ENCODE data around the gene TRAK1.

TRAK1 gene

DNA sequence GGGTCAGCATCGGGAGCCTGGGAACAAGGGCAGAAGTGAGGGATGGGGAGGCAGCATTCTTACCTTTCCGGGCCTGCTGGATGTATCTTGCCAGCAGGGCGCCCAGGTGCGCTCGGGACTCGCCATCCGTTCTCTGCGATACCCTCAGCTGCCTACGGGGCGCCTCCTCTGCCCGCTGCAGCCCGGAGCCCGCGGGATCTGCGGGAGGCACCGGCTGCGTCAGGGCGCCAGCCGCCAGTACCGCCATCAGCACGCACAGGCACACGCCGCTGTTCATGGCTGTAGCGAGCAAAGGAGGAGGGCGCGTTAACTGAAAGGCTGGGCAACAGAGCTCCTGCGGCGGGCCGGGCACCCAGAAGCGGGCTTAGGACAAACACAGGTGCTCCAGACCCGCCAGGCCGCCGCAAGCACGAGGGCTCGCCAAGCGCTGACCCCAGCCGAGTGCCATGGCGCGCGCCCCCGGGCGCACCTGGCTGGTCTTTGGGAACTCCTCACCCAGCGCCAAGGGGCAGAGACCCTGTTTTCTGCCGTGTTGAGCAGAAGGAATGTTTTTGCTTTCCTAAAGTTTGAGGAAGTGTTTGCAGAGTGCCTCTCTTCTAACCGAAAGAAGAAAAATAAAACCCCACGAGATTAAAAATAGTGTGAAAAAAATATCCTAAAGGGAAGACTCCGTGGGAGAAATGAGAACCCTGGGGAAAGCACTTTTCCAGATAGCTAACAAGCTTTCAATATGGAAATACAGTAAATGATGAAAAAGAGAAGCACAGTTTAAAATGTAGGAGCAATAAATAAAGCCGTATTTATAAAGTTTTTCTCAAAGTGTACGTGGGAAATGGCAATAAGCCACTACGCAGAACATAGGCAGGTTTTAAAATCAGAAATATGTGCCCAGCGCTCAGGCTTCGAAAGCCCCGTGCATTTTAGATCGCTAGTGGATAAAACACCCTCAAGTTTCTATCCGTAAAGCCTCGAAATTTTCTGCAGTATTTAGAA, 172.5 kb downstream of the TRAK1 start:
- no peak for DNase-seq

DNA sequence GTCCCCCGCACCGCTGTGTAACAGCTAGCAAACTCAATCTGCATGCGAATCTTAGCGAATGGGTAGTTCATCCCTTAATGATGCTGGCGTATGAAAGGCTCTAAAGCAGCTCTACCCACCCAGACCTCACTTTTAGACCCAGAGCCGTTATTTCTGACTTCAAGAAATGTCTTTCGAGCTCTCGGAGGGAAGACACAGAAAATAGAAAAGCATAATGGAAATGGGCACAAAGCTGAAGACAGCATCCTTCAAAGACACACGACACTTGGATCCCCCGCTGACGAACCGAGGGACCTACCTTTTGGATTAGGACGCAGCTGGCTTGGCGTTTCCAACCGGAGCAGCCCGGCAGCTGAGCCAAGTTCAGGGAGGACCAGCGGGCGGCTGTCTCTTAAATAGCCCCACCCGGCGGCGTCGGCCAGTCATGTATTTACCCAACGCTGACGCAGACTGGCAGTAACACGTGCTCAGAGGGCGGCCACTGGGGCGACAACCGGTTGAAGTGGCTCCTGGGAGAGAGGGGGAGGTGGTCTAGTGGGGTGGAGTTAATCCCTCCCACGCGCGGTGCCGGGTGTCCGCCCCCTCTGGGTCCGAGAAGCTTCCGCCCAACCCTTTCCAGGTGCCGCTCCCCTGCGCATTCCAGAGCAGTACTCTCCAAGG, 173.4 kb downstream of the TRAK1 start:
- no peak for DNase-seq

DNA sequence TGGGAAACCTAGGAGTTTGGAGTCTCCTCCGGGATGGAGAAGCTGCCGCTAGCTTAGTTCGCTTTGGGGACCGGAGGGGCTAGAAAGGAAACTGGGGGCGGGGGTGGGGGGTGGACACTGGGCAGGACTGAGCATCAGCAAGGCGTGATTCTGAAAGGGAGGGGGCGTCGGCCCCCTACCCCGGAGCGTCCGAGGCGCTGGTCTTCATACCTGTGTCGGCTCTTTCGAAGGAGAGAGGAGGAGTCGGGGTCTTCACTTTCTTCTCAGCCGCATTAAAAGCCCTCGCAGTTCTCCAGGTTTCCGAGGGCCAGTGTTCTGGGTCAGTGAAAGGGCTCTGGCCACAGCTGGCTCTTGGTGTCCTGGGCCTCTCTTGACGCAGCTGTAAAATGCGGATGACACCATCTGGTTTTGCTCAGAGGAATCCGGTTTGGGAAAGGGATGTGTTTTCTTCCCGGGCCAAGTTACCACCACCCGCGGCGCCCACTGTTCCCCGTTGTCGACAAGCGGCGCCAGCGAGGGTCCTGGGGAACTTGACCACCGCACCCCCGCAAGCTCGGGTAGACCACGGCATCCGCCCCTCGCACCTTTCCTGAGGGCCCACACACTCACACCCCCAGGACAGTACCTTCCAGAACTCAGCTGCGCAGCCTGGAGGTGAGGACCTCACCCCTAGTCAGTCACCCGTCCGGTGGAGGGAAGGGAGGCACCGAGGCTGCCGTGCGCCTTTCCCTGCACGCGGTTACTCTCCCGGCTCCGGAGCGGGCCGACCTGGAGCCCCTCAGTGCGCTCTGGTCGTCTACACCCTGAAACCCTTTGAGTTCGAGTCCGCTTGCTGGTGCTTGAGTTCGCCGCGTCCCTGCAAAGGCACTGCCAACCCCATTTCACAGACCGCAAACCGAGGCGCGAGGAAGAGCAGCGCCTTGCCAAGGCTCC, 174.2 kb downstream of the TRAK1 start:
- no peak for DNase-seq

DNA sequence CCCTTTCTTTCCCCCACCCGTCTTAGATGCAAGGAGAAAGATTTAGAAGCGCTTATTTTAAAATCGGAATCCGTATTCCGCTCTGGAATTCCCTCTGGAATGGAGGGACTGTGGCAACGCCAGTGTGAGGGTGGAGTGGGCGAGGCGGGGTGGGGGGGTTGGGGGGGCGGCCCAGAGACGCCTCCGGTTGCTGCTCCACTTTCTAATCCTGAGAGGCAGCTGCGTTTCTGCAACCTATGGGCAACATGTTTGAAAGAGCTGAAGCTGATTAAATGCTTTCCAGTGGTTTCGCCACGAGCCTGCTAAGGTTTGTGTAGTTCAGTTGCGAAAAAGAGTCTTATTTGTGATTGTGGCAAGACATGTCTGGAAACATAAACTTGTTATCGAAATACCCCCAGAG, 174.9 kb downstream of the TRAK1 start, which contains the start of gene CCK:
TSS of gene CCK (minus strand) at position 101 of the 400 bp plus-strand sequence. CDS start 2,555 bp downstream, outside the sequence.
- DNase-seq = no peak

DNA sequence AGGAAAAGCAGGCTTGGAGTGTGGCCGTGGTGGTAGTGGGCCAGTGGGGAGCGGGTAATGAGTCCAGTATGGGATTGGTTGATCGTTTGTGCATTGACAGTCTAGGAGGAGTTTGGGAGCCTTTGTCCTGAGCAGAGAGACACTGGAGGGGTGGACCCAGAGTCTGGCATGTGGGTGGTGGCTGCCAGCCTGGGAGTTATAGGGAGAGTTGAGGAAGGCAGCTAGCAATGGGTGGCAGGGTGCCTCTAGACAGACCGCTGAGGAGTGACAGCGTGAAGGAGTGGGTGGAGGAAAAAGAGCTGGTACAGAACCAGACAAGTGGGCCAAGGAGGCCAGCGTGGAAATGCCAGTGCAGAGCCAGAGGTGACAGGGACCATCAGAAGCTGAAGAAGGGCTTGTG, 176.7 kb downstream of the TRAK1 start:
- DNase-seq = no peak

DNA sequence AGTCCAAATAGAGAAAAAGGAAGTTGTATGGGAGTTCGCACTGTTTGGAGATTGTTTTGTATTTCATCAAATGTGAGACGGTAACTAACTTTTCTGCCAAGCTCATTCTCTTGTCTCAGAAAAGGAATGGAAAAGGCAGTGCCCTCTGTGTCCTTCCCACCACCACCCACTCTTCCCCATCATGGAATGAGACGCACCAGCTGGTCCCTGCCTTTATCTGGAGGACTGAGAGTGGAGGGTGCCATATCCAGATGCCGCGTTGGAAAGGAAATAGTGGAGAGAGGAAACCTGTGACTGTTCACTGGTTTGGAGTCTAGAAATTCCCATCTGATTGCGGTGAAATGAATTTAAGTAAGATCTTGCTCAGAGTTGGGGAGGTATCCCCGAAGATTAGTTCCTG, 178.5 kb downstream of the TRAK1 start:
- DNase-seq = no peak

DNA sequence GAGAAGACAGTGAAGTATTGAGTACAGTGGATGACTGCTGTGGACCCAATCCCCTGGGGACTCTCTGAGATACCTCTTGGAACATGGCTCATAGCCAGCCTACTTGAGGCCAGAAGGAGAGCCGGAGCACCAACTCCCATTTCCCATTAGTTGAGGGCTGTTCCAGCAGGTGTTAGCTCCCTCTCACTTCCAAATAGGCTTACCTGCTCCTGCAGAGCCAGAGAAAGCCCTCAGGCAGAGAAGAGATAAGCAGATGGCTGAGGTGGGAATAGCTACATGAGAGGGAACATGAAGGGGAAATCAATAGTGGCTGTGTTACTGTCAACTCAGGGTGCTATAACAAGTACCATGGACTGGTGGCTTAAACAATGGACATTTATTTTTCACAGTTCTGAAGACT, 179.4 kb downstream of the TRAK1 start:
- DNase-seq = no peak

DNA sequence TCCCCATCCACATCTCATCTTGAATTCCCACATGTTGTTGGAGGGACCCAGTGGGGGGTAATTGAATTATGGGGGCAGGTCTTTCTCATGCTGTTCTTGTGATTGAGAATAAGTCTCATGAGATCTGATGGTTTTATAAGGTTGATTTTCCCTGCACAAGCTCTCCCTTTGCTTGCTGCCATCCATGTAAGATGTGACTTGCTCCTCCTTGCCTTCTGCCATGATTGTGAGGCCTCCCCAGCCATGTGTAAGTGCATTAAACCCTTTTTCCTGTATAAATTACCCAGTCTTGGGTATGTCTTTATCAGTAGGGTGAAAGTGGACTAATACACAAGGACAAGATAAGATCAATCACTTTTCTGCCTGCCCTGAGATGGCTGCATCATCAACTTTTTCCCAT, 180.6 kb downstream of the TRAK1 start:
- no peak for DNase-seq

DNA sequence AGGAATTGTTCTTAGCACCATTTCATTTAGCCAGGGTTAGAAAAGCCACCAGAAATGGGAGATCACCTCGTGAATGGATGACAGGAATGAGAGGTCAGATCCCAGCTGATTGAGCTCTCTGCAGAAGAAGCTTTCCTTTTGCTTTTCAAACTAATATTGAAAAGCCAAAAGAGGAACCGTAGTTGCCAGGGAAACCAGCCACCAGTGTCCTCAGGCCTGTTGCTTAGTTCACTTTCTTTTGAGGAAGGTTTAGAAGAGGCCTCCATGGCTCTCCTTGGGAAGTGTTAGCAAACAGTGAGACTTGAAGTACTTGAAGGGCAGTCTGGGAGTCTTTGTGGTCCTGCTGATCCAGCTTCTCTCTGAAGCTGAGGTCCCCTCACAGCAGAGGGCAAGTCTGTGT, 182.2 kb downstream of the TRAK1 start:
- DNase-seq = no peak

DNA sequence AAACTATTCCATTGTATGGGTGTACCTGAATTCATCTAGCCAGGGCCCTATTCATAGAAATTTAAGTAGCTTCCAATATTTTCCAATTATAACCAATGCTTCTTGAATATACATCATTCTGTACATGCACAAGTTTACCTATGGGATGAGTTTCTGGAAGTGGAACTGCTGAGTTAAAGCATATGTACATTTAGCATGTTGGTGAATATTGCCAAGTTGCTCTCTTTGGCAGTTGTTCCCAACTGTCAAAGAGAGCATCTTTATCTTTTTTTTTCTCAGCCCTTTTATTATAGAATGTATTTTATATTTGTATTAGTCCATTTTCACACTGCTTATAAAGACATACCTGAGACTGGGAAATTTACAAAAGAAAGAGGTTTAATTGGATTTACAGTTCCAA, 183.1 kb downstream of the TRAK1 start:
- DNase-seq = no peak

DNA sequence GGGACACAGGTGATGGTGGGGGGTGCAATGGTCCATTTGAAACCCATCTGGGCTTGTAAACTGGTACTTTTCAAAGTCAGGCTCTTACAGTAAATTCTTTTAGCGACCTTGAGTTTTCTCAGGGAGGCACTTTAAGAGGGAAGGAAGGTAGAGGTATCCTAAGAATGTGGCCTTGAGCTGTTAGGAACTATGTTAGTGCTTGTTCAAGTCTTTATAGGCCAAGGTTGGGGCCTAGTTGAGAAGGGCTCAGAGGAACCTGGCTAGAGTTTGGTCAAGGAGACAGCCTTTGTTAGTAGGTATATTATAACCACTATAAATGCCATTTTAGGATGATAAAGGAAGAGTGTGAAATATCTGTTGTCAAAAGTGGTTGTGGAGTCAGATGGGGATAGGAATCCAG, 184.1 kb downstream of the TRAK1 start:
- DNase-seq = no peak
